Activated T-cell treated with anti-CD3 and anti-CD28 coated beads, Interleukin-2, amount 50 U/mL, for 24 hours (primary cell): ENCODE measurements around the gene APOM.

Source experiments
- DNase-seq: peaks from one replicate; pipeline ENCODE4 v3.0.0-alpha.2; 2020
- H3K27ac Mint-ChIP-seq: 2 replicates; pipeline ENCODE4 v1.8.0; 2020; ENCODE audit warnings: mild to moderate bottlenecking, mixed read lengths
- H3K27me3 Mint-ChIP-seq: 2 replicates; pipeline ENCODE4 v1.8.0; 2020; ENCODE audit warnings: mixed read lengths
- H3K36me3 Mint-ChIP-seq: 2 replicates; pipeline ENCODE4 v1.8.0; 2020; ENCODE audit warnings: low read depth, mixed read lengths
- H3K4me1 Mint-ChIP-seq: 2 replicates; pipeline ENCODE4 v1.8.0; 2020; ENCODE audit warnings: low read depth, mixed read lengths
- H3K4me3 Mint-ChIP-seq: 2 replicates; pipeline ENCODE4 v1.8.0; 2020; ENCODE audit warnings: mild to moderate bottlenecking, moderate library complexity, mixed read lengths
- H3K9me3 Mint-ChIP-seq: 2 replicates; pipeline ENCODE4 v1.8.0; 2020; ENCODE audit warnings: mixed read lengths

Gene APOM

DNA sequence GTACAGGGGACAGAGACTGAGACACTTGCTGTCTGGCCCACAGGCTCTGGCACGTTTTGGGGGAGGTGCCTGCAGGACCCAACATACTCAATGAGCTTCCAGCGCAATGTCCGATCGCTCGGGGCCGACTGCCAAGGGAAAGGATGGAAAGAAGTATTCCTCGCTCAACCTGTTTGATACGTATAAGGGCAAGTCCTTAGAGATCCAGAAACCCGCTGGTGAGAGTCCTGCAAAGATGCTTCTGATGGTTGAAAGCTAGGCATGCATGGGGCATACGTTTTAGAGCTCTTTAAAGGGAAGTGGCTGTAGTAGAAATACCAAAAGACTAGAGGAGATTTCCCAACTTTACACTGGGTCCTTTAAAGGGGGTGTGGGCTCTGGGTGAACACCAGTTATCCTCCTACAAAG is 33.0 kb upstream of the APOM start:
- Mint-ChIP-seq H3K36me3 (peaks cover 79% of the 10 kb centered on the region), H3K4me3 (peak overlapping the region; percentile 90), H3K9me3 (no peaks in the 10 kb centered on the region), H3K27me3 (no peaks in the 10 kb centered on the region), H3K27ac (peak overlapping the region; percentile 100), H3K4me1 (peaks cover 41% of the 10 kb centered on the region)
- DNase-seq = no peak

DNA sequence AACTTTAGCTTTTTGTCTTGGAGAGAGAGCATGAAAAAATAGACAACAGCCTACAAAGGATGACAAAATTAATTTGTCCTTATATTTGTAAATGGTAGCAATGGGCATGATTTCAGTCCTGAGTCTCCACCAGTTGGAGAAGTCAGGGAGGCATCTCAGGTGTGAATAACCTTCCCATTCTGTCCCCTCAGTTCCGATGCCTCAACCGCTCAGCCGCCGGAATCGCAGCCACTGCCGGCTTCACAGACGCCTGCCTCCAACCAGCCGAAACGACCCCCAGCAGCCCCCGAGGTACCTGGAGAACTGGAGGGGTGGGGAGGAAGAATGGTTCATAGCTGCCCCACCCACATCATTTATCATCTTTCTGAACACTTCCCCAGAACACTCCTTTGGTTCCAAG is 31.6 kb upstream of the APOM start:
- H3K36me3 Mint-ChIP-seq = peaks cover 88% of the 10 kb centered on the region
- peak overlapping the region; percentile 73 for H3K27ac Mint-ChIP-seq
- DNase-seq = no peak
- H3K4me3 Mint-ChIP-seq = no peak overlapping the region
- peaks cover 37% of the 10 kb centered on the region for H3K4me1 Mint-ChIP-seq
- no peaks in the 10 kb centered on the region for H3K27me3 Mint-ChIP-seq
- no peaks in the 10 kb centered on the region for H3K9me3 Mint-ChIP-seq

DNA sequence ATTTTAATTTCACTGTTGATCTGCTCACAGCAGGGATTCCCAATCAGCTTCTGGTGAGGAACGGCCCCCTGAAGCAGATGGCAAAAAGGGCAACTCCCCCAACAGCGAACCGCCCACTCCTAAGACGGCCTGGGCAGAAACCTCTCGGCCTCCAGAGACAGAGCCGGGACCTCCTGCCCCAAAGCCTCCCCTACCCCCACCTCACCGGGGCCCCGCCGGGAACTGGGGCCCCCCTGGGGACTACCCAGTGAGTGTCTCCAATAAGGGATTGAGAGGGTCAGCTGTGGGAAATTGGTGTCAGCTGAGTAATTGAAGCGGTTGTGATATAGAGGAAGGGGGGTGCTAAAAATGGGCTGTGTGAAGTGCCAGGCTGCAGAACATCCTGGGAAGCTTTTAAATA is 28.7 kb upstream of the APOM start:
- Mint-ChIP-seq H3K27me3 (no peaks in the 10 kb centered on the region), H3K4me1 (peaks cover 27% of the 10 kb centered on the region), H3K4me3 (no peak overlapping the region), H3K36me3 (peaks cover 100% of the 10 kb centered on the region), H3K9me3 (no peaks in the 10 kb centered on the region), H3K27ac (peak overlapping the region; percentile 80)
- DNase-seq = no peak

DNA sequence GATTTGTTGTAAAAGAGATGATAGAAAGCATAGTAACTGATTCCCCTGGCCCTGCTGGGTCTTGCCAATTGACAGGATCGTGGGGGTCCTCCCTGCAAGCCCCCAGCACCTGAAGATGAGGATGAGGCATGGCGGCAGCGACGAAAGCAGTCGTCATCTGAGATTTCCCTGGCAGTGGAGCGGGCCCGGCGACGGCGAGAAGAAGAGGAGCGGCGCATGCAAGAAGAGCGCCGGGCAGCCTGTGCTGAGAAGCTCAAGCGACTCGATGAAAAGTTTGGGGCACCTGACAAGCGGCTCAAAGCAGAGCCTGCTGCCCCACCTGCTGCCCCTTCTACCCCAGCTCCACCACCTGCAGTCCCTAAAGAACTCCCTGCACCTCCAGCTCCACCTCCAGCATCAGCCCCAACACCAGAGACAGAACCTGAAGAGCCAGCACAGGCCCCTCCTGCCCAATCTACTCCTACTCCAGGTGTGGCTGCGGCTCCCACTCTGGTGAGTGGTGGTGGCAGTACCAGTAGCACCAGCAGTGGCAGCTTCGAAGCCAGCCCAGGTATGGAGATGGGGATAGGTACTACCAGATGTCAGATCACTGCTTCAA is 27.9 kb upstream of the APOM start:
- Mint-ChIP-seq H3K9me3 (no peaks in the 10 kb centered on the region), H3K27me3 (no peaks in the 10 kb centered on the region), H3K4me3 (no peak overlapping the region), H3K36me3 (peaks cover 100% of the 10 kb centered on the region), H3K4me1 (peaks cover 19% of the 10 kb centered on the region), H3K27ac (peak overlapping the region; percentile 9)
- DNase-seq = no peak

DNA sequence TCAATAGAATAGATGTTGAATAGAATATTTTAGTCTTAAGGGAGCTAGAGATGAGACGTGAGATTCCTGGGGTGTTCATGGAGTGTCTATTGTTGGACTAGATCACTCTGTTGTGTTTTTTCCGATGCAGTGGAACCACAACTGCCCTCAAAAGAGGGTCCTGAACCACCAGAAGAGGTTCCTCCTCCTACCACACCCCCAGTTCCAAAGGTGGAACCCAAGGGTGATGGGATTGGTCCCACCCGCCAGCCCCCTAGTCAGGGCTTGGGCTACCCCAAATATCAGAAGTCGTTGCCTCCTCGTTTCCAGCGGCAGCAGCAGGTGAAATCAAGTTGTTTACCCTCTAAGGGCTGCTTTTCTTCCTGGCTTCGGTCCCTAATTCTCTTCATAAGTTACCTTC is 26.7 kb upstream of the APOM start:
- Mint-ChIP-seq H3K27me3 (no peaks in the 10 kb centered on the region), H3K4me1 (peaks cover 12% of the 10 kb centered on the region), H3K36me3 (peaks cover 100% of the 10 kb centered on the region), H3K27ac (peak overlapping the region; percentile 41), H3K9me3 (no peaks in the 10 kb centered on the region), H3K4me3 (no peak overlapping the region)
- no peak for DNase-seq

DNA sequence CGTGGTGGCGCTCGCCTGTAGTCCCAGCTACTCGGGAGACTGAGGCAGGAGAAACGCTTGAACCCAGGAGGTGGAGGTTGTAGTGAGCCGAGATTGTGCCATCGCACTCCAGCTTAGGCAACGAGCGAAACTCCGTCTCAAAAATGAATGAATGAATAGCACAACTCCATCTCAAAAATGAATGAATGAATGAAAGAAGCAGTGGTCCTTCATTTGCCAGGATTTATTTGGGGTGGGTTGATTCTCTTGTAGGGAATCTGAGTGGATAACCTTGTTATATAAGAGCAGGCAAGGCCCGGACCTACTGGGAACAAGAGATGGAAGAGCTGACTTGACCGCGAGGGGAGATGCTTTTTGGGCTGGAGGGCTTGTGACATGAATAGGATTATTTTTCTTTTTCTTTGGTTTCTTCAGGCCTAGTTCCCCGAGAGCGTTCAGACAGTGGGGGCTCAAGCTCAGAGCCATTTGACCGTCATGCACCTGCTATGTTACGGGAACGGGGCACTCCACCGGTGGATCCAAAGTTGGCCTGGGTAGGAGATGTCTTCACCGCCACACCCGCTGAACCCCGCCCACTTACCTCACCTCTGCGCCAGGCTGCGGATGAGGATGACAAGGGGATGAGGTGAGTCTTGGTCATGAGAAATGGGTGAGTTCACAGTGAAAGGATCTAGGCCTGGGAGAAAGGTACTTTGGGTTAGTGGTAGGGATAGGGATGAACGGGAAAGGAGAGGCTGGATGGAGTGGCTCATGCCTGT is 25.3 kb upstream of the APOM start:
- DNase-seq = no peak
- peaks cover 9% of the 10 kb centered on the region for H3K4me1 Mint-ChIP-seq
- H3K27me3 Mint-ChIP-seq = no peaks in the 10 kb centered on the region
- H3K9me3 Mint-ChIP-seq = no peaks in the 10 kb centered on the region
- no peak overlapping the region for H3K4me3 Mint-ChIP-seq
- peak overlapping the region; percentile 5 for H3K27ac Mint-ChIP-seq
- H3K36me3 Mint-ChIP-seq = peaks cover 100% of the 10 kb centered on the region

DNA sequence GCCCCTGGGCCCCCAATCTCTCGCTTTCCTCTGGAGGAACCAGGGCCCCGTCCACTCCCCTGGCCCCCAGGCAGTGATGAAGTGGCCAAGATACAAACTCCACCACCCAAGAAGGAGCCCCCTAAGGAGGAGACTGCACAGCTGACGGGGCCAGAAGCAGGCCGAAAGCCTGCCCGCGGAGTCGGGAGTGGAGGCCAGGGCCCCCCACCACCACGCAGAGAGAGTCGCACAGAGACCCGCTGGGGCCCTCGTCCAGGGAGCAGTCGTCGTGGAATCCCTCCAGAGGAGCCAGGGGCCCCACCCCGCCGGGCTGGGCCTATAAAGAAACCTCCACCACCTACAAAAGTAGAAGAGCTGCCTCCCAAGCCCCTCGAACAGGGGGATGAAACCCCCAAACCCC is 24.5 kb upstream of the APOM start:
- peaks cover 100% of the 10 kb centered on the region for H3K36me3 Mint-ChIP-seq
- DNase-seq = no peak
- no peaks in the 10 kb centered on the region for H3K27me3 Mint-ChIP-seq
- H3K27ac Mint-ChIP-seq = peak overlapping the region; percentile 5
- peaks cover 6% of the 10 kb centered on the region for H3K4me1 Mint-ChIP-seq
- no peaks in the 10 kb centered on the region for H3K9me3 Mint-ChIP-seq
- H3K4me3 Mint-ChIP-seq = no peak overlapping the region

DNA sequence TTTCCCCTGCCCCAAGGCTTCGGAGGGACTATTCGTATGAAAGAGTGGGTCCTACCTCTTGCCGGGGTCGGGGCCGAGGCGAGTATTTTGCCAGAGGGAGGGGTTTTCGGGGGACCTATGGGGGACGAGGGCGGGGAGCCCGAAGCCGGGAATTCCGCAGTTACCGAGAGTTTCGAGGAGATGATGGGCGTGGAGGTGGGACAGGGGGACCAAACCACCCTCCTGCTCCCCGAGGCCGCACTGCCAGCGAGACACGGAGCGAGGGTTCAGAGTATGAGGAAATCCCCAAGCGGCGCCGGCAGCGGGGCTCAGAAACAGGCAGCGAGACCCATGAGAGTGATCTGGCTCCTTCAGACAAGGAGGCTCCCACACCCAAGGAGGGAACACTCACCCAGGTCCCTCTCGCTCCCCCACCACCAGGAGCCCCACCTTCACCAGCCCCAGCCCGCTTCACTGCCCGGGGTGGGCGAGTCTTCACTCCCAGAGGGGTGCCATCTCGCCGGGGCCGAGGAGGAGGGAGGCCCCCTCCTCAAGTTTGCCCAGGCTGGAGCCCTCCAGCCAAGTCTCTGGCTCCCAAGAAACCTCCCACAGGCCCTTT is 23.9 kb upstream of the APOM start:
- H3K4me1 Mint-ChIP-seq = peaks cover 6% of the 10 kb centered on the region
- no peaks in the 10 kb centered on the region for H3K9me3 Mint-ChIP-seq
- H3K4me3 Mint-ChIP-seq = no peak overlapping the region
- peaks cover 100% of the 10 kb centered on the region for H3K36me3 Mint-ChIP-seq
- no peak for DNase-seq
- H3K27ac Mint-ChIP-seq = peak overlapping the region; percentile 33
- no peaks in the 10 kb centered on the region for H3K27me3 Mint-ChIP-seq

DNA sequence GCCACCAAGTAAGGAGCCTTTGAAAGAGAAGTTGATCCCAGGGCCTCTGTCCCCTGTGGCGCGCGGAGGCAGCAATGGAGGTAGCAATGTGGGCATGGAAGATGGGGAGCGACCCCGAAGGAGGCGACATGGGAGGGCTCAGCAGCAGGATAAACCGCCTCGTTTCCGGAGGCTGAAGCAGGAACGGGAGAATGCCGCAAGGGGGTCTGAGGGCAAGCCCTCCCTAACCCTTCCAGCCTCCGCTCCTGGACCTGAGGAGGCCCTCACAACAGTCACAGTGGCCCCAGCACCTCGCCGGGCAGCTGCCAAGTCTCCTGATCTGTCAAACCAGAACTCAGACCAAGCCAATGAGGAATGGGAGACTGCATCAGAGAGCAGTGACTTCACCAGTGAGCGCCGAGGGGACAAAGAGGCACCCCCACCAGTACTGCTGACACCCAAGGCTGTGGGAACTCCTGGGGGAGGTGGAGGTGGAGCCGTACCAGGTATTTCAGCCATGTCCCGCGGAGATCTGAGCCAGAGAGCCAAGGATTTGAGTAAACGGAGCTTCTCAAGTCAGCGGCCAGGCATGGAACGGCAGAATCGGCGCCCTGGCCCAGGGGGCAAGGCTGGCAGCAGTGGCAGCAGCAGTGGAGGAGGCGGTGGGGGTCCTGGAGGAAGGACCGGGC is 23.3 kb upstream of the APOM start:
- Mint-ChIP-seq H3K36me3 (peaks cover 100% of the 10 kb centered on the region), H3K4me1 (peaks cover 6% of the 10 kb centered on the region), H3K4me3 (no peak overlapping the region), H3K9me3 (no peaks in the 10 kb centered on the region), H3K27ac (peak overlapping the region; percentile 84), H3K27me3 (no peaks in the 10 kb centered on the region)
- no peak for DNase-seq

DNA sequence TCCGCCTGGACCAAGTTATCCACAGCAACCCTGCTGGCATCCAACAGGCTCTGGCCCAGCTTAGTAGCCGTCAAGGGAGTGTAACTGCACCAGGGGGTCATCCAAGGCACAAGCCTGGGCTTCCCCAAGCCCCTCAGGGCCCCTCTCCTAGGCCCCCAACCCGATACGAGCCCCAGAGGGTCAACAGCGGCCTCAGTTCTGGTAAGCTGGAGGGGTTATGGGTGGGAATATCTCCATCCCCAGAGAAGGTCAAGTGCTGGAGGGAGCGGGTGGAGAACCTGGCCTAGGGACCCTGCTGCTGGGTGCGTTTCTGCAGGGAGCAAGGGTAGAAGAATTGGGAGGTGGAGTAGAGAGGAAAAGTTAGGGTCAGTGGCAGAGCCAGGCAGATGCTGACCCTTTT is 22.2 kb upstream of the APOM start:
- no peaks in the 10 kb centered on the region for H3K9me3 Mint-ChIP-seq
- DNase-seq = no peak
- H3K27me3 Mint-ChIP-seq = no peaks in the 10 kb centered on the region
- H3K4me1 Mint-ChIP-seq = peaks cover 3% of the 10 kb centered on the region
- H3K4me3 Mint-ChIP-seq = no peak overlapping the region
- peaks cover 99% of the 10 kb centered on the region for H3K36me3 Mint-ChIP-seq
- H3K27ac Mint-ChIP-seq = peak overlapping the region; percentile 84

DNA sequence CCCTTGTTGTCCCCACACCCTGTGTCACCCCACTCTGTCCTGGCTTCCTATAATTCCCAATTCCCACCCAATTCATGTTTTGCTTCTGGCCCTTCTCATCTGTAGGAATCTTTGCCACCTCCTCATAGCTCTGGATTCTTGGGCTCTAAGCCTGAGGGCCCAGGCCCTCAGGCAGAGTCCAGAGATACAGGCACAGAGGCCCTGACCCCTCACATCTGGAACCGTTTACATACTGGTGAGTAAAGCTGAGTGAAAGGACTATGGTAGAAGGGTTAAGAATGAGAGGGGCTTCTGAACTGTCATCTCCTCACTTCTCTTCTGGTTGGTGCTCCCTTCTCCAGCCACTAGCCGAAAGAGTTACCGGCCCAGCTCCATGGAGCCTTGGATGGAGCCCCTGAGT is 21.6 kb upstream of the APOM start:
- no peak overlapping the region for H3K4me3 Mint-ChIP-seq
- H3K36me3 Mint-ChIP-seq = peaks cover 99% of the 10 kb centered on the region
- H3K27ac Mint-ChIP-seq = peak overlapping the region; percentile 84
- H3K4me1 Mint-ChIP-seq = peaks cover 6% of the 10 kb centered on the region
- no peaks in the 10 kb centered on the region for H3K9me3 Mint-ChIP-seq
- DNase-seq = no peak
- H3K27me3 Mint-ChIP-seq = no peaks in the 10 kb centered on the region

DNA sequence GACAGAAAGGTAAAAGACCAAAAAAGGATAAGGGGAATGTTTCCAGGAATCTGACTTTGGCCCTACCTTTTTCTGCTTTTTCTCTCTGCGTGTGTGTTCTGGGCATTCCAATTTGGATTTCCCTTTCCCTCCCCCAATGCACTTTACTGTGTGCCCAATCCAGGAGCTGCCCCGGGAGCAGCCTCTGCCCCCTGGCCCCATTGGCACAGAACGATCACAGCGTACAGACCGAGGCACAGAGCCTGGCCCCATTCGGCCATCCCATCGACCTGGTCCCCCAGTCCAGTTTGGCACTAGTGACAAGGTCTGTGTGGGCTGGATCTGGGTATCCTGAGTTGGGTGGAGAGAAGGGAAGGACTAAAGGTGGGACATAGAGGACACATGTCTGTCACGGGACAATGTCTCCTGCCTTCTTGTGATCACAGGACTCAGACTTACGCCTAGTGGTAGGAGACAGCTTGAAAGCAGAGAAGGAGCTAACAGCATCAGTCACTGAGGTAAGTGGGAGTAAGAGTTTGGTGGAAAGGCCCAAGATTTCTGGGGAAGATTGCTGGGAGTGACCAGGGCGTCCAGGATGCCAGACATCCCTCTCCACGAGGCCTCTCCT is 20.6 kb upstream of the APOM start:
- Mint-ChIP-seq H3K4me3 (no peak overlapping the region), H3K27me3 (no peaks in the 10 kb centered on the region), H3K9me3 (no peaks in the 10 kb centered on the region), H3K36me3 (peaks cover 99% of the 10 kb centered on the region), H3K27ac (peak overlapping the region; percentile 72), H3K4me1 (peaks cover 14% of the 10 kb centered on the region)
- DNase-seq = no peak

DNA sequence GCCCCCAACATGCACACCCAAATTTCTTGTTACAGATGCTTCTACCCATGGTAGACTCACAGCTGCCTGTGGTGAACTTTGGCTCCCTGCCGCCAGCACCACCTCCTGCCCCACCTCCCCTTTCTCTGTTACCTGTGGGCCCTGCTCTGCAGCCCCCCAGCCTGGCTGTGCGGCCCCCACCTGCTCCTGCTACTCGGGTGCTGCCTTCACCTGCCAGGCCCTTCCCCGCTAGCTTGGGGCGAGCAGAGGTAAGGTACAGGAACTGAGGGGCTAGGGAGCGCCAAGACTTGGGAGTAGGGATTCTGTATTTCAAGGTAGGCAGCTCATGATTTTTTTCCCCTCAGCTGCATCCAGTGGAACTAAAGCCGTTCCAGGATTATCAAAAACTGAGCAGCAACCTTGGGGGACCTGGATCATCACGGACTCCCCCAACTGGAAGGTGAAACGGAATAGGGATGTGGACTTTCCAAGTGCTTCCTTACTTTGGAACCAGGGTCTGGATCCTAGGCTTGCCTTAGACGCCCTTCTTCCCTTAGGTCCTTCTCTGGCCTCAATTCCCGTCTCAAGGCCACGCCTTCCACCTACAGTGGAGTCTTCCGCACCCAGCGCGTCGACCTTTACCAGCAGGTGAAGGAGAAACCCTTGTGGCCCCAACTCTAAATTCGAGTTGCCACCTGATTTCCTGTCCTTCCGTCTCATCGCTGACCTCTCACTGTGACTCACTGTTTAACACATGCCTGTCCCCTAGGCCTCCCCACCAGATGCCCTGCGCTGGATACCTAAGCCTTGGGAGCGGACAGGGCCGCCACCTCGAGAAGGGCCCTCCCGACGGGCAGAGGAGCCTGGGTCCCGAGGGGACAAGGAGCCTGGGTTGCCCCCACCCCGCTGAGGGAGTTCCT is 18.7 kb upstream of the APOM start:
- no peak overlapping the region for H3K4me3 Mint-ChIP-seq
- peak overlapping the region; percentile 65 for H3K27ac Mint-ChIP-seq
- no peak for DNase-seq
- H3K27me3 Mint-ChIP-seq = no peaks in the 10 kb centered on the region
- H3K9me3 Mint-ChIP-seq = no peaks in the 10 kb centered on the region
- peaks cover 99% of the 10 kb centered on the region for H3K36me3 Mint-ChIP-seq
- peaks cover 14% of the 10 kb centered on the region for H3K4me1 Mint-ChIP-seq

DNA sequence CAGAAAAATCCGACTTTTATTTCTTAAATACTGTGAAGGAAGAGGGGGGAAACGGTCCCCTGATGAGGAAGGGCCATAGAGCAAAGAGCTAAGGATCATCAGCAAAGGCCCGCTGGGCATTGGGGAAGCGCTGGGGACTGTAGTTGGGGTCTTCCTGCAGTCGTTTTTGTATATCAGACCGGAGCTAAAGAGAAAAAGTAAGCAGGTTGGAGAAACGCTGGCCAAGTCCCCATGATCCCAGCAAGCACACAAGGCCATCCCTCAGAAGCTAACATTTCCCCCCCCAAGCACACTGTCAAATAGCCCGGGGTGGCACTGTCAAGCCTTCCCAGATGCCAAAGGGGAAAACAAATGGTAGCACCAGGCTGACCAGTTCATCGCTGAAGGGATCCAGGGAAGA is 16.7 kb upstream of the APOM start:
- H3K4me1 Mint-ChIP-seq = peaks cover 12% of the 10 kb centered on the region
- H3K4me3 Mint-ChIP-seq = no peak overlapping the region
- peak overlapping the region; percentile 88 for H3K27ac Mint-ChIP-seq
- peaks cover 96% of the 10 kb centered on the region for H3K36me3 Mint-ChIP-seq
- DNase-seq = no peak
- no peaks in the 10 kb centered on the region for H3K27me3 Mint-ChIP-seq
- no peaks in the 10 kb centered on the region for H3K9me3 Mint-ChIP-seq
